ENCODE measurements around the gene ALKBH7. TPM values are rescaled to one million over a fixed set of nuclear protein-coding genes. Genes with fewer than 3 reads are reported as not detected.

ALKBH7 gene
- total and polyA plus RNA-seq, 4 donors, result 29.9 to 99.7 (median 51.2) TPM

DNA sequence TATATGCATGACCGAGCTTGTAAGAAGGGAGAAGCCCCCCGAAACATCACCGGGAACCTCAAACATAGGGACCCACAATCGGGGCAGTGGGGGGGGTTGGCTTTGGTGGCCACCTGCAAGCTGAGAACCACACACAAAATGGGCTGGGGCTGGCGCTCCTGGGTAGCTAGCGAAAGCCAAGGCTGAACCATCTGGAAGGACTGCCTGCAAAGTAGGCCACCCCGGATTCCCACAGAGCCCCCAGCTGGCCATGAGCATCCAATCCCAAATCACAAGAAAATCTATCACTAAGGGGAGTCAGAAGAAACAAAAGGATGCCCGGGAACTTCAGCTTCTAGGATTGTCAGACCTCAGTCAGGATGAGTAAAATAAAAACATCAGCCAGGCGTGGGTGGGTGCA lies 5.9 kb downstream of the ALKBH7 start (continued):
- TF ChIP-seq, protein P1, sequence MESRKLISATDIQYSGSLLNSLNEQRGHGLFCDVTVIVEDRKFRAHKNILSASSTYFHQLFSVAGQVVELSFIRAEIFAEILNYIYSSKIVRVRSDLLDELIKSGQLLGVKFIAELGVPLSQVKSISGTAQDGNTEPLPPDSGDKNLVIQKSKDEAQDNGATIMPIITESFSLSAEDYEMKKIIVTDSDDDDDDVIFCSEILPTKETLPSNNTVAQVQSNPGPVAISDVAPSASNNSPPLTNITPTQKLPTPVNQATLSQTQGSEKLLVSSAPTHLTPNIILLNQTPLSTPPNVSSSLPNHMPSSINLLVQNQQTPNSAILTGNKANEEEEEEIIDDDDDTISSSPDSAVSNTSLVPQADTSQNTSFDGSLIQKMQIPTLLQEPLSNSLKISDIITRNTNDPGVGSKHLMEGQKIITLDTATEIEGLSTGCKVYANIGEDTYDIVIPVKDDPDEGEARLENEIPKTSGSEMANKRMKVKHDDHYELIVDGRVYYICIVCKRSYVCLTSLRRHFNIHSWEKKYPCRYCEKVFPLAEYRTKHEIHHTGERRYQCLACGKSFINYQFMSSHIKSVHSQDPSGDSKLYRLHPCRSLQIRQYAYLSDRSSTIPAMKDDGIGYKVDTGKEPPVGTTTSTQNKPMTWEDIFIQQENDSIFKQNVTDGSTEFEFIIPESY (IDR thresholded peaks at IDR 0.05), result no peak
- no peak for TF ChIP-seq GABPA (IDR thresholded peaks at IDR 0.05 in 1 of 2, conservative IDR thresholded peaks at IDR 0.05 in 1 of 2)
- no peak for TF ChIP-seq SP1 (IDR thresholded peaks at IDR 0.05)

DNA sequence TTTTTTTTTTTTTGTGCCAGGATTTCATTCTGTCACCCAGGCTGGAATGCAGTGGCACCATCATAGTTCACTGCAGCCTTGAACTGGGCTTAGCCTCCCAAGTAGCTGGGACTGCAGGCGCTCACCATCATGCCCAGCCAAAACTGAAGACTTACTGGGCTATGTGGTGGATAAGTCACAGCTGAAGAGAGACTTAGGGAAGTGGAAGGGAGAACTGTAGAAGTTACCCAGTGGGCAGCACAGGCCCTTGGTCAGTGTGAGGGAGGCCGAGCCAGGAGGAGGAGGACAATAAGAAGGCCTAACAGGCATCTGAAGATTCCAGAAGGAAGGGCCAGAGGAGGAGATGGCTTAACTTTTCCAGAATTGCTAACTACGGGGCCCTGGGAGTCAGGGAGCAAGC lies 7.2 kb downstream of the ALKBH7 start:
- WGBS, result 98% methylated on average over 3 of the region's 3 CpGs

More for the DNA sequence above, 7.2 kb downstream of the ALKBH7 start:
- no peak overlapping the region for H3K9ac ChIP-seq (ENCODE audit: low read depth in 1 of 2, low read length in 2 of 2)
- H3K27me3 ChIP-seq (ENCODE audit: control insufficient read depth in 4 of 4, insufficient read depth in 4 of 4, low read length in 3 of 4), result no peaks in the 10 kb centered on the region
- no peaks in the 10 kb centered on the region for H3K4me1 ChIP-seq (ENCODE audit: control insufficient read depth in 4 of 4, insufficient read depth in 4 of 4, low read length in 3 of 4)
- no peak overlapping the region for H3K4me3 ChIP-seq (ENCODE audit: low read depth in 1 of 3, low read length in 3 of 3)
- DNase-seq (ENCODE audit: low spot score), result no peak
- no peak for TF ChIP-seq SP1 (IDR thresholded peaks at IDR 0.05)
- no peak for TF ChIP-seq GABPA (IDR thresholded peaks at IDR 0.05 in 1 of 2, conservative IDR thresholded peaks at IDR 0.05 in 1 of 2)
- TF ChIP-seq, protein P2, sequence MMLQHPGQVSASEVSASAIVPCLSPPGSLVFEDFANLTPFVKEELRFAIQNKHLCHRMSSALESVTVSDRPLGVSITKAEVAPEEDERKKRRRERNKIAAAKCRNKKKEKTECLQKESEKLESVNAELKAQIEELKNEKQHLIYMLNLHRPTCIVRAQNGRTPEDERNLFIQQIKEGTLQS (IDR thresholded peaks at IDR 0.05), result no peak
- TF ChIP-seq, protein P3, sequence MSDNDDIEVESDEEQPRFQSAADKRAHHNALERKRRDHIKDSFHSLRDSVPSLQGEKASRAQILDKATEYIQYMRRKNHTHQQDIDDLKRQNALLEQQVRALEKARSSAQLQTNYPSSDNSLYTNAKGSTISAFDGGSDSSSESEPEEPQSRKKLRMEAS (IDR thresholded peaks at IDR 0.05), result no peak
- TF ChIP-seq, protein P4, sequence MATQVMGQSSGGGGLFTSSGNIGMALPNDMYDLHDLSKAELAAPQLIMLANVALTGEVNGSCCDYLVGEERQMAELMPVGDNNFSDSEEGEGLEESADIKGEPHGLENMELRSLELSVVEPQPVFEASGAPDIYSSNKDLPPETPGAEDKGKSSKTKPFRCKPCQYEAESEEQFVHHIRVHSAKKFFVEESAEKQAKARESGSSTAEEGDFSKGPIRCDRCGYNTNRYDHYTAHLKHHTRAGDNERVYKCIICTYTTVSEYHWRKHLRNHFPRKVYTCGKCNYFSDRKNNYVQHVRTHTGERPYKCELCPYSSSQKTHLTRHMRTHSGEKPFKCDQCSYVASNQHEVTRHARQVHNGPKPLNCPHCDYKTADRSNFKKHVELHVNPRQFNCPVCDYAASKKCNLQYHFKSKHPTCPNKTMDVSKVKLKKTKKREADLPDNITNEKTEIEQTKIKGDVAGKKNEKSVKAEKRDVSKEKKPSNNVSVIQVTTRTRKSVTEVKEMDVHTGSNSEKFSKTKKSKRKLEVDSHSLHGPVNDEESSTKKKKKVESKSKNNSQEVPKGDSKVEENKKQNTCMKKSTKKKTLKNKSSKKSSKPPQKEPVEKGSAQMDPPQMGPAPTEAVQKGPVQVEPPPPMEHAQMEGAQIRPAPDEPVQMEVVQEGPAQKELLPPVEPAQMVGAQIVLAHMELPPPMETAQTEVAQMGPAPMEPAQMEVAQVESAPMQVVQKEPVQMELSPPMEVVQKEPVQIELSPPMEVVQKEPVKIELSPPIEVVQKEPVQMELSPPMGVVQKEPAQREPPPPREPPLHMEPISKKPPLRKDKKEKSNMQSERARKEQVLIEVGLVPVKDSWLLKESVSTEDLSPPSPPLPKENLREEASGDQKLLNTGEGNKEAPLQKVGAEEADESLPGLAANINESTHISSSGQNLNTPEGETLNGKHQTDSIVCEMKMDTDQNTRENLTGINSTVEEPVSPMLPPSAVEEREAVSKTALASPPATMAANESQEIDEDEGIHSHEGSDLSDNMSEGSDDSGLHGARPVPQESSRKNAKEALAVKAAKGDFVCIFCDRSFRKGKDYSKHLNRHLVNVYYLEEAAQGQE (IDR thresholded peaks at IDR 0.05), result no peak
- no peak for TF ChIP-seq TAF1 (conservative IDR thresholded peaks at IDR 0.05)
- TF ChIP-seq HNF4G (IDR thresholded peaks at IDR 0.05), result no peak
- no peak for TF ChIP-seq EGR1 (IDR thresholded peaks at IDR 0.05; ENCODE audit: low read depth in 2 of 2)
- no peak for TF ChIP-seq RXRA (IDR thresholded peaks at IDR 0.05)
- no peak for TF ChIP-seq RAD21 (IDR thresholded peaks at IDR 0.05)
- TF ChIP-seq, protein P5, sequence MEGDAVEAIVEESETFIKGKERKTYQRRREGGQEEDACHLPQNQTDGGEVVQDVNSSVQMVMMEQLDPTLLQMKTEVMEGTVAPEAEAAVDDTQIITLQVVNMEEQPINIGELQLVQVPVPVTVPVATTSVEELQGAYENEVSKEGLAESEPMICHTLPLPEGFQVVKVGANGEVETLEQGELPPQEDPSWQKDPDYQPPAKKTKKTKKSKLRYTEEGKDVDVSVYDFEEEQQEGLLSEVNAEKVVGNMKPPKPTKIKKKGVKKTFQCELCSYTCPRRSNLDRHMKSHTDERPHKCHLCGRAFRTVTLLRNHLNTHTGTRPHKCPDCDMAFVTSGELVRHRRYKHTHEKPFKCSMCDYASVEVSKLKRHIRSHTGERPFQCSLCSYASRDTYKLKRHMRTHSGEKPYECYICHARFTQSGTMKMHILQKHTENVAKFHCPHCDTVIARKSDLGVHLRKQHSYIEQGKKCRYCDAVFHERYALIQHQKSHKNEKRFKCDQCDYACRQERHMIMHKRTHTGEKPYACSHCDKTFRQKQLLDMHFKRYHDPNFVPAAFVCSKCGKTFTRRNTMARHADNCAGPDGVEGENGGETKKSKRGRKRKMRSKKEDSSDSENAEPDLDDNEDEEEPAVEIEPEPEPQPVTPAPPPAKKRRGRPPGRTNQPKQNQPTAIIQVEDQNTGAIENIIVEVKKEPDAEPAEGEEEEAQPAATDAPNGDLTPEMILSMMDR (IDR thresholded peaks at IDR 0.05; ENCODE audit: low read depth, low read length, missing input control), result no peak
- TF ChIP-seq JUND (IDR thresholded peaks at IDR 0.05), result no peak
- TF ChIP-seq YY1 (IDR thresholded peaks at IDR 0.05), result no peak
- peaks cover 17 to 48% (median 24%) of the 10 kb centered on the region in 4 donors for H3K36me3 ChIP-seq (ENCODE audit: control insufficient read depth in 4 of 4, insufficient read depth in 3 of 4, low read depth in 1 of 4, low read length in 3 of 4)
- no peaks in the 10 kb centered on the region for H3K9me3 ChIP-seq (ENCODE audit: control insufficient read depth in 4 of 4, low read length in 3 of 4)
- H3K27ac ChIP-seq (ENCODE audit: low read depth in 1 of 2, low read length in 2 of 2), result no peak overlapping the region
